GM13977 (cell line): ENCODE measurements around the gene FHIT.

ENCODE experiments used
- DNase-seq: peaks from one replicate; pipeline ENCODE4 v3.0.0; 2012; ENCODE audit warnings: low spot score
- in situ Hi-C: fragments of 300-500 bp; cut with MboI; formaldehyde crosslinking; loops from one replicate; pipeline ENCODE4 v1.12.0; 2022; ENCODE audit warnings: low sequenced_read_pairs, low pct_unique_long_range_greater_than_20kb, mixed read lengths, inconsistent platforms; ENCODE audit not compliant: unreplicated experiment
- TF ChIP-seq, protein P1 (sequence below): IDR thresholded peaks from 2 replicates; pipeline ENCODE4 v1.5.1; 2012; ENCODE audit warnings: mild to moderate bottlenecking, control low read depth; ENCODE audit not compliant: insufficient read depth; ENCODE audit errors: extremely low read depth, missing control alignments

The FHIT gene

DNA sequence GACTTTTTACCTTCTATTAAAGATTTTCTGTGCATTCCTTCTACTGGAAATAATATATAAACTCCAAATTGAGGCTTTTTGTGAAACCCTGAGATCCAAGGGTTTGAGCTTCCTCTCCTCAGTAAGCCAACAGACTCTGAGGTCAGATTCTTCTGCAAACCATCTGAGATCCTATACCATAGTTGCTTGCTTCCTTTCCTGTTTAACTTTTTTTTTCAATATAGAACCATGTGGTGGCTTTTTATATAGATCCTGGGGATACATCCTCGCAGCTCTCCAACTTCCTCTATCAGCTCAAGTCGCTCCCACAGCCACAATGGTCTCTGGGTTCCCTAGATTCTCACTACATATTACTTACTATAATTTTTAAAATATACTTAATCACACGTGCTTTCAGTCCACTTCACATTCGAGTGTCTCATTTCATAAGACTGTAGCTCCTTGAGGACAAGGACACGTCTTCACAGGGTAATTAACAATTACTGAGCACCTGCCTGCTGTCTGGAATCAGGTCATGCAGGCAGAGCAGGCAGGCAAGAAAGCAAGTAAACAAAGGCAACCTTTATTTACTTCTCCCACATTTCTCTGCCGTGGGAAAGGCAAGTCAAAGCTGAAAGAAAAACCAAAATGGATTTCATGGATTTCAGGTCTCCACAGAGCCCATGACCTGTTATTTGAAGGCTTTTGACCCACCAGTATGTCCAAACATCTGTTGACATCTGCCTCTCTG is 941.5 kb downstream of the FHIT start:
- TF ChIP-seq, protein P1, sequence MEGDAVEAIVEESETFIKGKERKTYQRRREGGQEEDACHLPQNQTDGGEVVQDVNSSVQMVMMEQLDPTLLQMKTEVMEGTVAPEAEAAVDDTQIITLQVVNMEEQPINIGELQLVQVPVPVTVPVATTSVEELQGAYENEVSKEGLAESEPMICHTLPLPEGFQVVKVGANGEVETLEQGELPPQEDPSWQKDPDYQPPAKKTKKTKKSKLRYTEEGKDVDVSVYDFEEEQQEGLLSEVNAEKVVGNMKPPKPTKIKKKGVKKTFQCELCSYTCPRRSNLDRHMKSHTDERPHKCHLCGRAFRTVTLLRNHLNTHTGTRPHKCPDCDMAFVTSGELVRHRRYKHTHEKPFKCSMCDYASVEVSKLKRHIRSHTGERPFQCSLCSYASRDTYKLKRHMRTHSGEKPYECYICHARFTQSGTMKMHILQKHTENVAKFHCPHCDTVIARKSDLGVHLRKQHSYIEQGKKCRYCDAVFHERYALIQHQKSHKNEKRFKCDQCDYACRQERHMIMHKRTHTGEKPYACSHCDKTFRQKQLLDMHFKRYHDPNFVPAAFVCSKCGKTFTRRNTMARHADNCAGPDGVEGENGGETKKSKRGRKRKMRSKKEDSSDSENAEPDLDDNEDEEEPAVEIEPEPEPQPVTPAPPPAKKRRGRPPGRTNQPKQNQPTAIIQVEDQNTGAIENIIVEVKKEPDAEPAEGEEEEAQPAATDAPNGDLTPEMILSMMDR: no peak
- in situ Hi-C loops: no loop called here
- no peak for DNase-seq

- in situ Hi-C loops: no loop called here
These were observed 942.4 kb downstream of the FHIT start for GRCh38 chr3:60308808-60309207.

GRCh38 chr3:60307562-60308199 is 943.6 kb downstream of the FHIT start:
- TF ChIP-seq, protein P1: no peak
- in situ Hi-C loops: no loop called here
- DNase-seq: no peak

More at GRCh38 chr3:60308808-60309207, 942.4 kb downstream of the FHIT start:
- DNase-seq: no peak
- TF ChIP-seq, protein P1: no peak

- in situ Hi-C loops: no loop called here
- DNase-seq: no peak
- TF ChIP-seq, protein P1: no peak
These were observed 947.1 kb downstream of the FHIT start for GRCh38 chr3:60304112-60304511.

GRCh38 chr3:60303160-60303559 is 948.1 kb downstream of the FHIT start:
- in situ Hi-C loops: no loop called here
- no peak for DNase-seq
- TF ChIP-seq, protein P1: no peak

DNA sequence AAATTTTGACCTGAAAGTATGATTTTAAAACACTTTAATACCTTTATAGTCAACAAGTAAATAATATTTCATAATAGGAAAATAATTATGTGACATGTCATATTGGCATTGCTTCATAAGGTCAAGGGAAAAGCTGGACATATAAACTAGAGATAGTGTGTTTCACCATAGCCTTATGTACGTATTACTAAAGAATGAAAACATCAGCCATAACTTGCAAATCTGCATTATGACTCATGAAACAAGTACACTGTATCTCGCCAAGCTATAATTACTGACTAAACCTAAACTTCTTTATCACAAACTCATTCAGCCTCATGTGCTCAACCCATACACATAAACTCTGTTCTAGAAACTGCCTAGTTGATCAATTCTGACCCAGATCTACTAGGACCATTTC is 950.1 kb downstream of the FHIT start:
- DNase-seq: no peak

More for the DNA sequence above, 950.1 kb downstream of the FHIT start:
- in situ Hi-C loops: no loop called here
- TF ChIP-seq, protein P1: no peak
